CD1c-positive myeloid dendritic cell (primary cell): Measurements from ENCODE around the gene ARGLU1.
A peak's percentile ranks its signal among the peaks of the same experiment; 100 is the strongest.

Experiments used
- DNase-seq: peaks from one replicate; pipeline ENCODE4 v3.0.0-alpha.2; 2016; ENCODE audit errors: extremely low spot score

The ARGLU1 gene

DNA sequence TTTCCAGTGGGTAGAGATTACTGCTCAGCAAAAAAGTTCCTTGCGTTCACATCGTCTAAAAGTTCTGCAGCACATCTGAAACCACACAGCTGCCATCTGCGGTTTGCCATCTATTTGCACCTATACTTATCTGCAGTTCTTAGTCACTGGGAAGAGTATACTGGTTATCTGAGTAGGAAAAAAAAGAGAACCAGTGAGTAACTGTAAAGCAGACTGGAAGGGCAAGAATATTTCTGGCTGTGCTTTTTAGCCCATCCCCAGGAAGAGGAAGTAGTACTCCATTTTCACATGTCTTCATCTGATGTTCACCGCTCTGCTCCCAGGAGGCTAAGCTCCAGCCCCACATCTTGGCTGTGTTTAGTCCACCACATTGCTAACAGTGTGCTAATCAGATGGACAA, 68.0 kb downstream of the ARGLU1 start:
- no peak for DNase-seq

GRCh38 chr13:106499113-106499512, 68.8 kb downstream of the ARGLU1 start:
- no peak for DNase-seq

DNA sequence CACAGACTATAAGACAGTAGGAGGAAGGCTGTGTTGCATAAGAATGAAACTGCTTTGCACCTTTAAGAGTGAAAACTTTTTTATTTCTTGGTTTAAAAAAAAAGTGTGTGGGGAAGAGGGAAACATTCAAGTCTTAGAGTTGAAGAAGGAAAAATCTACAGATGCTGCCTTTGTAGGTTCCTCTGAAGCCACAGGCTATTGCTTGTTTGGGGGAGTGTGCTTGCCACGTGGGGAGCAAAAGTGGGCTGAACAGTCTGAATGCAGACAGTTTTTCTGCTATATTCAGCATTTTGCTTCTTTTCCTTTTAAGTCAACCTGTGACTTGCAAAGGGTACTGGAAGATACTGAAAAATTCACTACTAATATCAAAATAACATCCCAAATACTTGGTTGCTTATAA, 69.4 kb downstream of the ARGLU1 start:
- DNase-seq = no peak

- no peak for DNase-seq
Observed at GRCh38 chr13:106498158-106498557, 69.8 kb downstream of the ARGLU1 start.

DNA sequence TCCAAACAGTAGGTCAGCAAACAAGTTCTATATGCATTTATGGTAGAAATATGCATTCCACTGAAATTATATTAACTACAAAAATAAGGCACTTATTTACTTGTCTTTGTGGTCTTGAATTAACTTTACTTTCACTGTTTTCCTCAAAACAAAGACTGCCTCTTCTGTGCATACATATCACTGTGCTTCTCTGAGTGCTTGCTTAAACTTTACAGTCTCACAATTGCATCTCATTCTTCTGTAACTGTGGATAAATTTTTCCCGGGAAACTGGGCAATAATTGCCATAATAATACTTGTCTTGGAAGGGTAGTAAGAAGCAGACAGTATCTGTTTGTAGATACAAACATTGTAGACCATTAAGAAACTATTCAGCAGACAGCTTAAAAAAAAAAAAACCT, 70.9 kb downstream of the ARGLU1 start:
- no peak for DNase-seq

DNA sequence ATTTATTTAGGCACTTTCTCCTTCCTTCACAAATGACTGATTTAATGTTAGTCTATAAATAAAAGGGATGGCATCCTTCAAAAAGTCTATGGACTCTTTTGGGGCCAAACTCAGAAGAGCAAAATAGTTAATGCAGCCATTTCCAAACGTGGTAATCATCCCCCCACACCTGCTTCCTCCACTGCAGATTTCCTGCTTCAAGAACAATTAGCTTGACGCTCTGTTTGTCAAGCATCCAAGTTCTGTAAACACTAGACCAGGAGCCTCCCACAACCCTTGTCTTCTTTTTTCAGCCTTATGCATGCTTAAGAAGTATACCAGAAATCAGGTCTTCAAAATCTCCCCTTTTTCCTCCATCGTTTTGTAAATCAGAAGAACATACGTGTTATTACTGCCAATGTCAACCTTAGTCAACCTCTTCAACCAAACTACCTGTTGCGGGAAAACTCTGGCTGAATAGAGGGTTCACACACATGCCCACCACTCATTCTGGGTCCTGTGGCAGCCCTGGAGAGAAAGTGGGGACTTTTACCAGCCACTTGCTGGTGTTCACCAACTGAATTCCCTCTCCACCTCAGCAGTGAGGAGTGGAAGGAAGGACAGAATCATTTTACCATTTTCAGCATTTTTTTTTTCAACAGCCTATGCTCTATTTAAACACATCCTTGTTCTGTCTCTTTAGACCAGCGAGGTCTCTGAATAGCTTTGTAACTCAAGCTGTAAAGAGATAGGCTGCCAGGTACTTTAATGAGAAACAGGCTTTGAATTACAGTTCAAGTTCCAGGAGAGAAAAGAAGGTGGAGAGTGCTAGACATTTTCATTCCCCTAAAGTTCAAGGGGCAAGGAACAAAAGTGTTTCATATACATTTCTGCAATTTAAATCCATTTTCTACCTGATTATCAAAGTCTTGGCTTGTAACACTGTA, 71.6 kb downstream of the ARGLU1 start:
- no peak for DNase-seq

GRCh38 chr13:106494936-106495335, 73.0 kb downstream of the ARGLU1 start:
- DNase-seq = no peak

- DNase-seq = no peak
Observed at GRCh38 chr13:106494506-106494905, 73.4 kb downstream of the ARGLU1 start.

DNA sequence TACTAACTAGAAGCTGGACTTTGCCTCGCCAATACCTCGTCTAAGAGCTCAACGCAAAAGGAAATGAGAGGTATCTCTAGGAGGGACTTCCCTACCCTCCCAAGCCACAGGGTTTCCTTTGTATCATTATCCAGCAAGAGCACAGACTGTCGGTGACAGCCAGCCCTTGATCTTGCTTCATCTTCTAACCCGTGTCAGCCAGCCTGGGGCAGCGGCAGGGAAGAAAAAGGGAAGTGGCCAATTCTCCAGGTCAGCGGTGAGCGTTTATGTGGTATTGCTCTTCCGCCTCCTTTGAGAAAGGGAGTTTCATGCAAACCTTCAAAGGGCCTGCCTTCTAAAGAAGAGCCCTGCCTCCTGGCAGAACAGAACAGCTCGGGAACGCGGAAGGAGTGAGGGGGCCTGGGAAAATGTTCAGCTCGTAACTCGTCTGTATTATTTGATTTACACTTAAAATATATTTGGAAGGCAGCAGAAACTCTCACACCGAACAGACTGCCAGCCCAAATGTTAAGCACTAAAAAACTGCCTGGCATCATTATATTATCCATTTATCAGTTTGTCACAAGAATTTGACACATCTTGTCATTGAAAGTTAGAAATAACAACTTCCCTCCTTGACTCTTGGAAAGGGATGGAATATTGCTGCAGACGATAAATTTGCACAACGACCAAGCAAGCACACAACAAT, 74.3 kb downstream of the ARGLU1 start:
- peak; percentile 61 for DNase-seq

DNA sequence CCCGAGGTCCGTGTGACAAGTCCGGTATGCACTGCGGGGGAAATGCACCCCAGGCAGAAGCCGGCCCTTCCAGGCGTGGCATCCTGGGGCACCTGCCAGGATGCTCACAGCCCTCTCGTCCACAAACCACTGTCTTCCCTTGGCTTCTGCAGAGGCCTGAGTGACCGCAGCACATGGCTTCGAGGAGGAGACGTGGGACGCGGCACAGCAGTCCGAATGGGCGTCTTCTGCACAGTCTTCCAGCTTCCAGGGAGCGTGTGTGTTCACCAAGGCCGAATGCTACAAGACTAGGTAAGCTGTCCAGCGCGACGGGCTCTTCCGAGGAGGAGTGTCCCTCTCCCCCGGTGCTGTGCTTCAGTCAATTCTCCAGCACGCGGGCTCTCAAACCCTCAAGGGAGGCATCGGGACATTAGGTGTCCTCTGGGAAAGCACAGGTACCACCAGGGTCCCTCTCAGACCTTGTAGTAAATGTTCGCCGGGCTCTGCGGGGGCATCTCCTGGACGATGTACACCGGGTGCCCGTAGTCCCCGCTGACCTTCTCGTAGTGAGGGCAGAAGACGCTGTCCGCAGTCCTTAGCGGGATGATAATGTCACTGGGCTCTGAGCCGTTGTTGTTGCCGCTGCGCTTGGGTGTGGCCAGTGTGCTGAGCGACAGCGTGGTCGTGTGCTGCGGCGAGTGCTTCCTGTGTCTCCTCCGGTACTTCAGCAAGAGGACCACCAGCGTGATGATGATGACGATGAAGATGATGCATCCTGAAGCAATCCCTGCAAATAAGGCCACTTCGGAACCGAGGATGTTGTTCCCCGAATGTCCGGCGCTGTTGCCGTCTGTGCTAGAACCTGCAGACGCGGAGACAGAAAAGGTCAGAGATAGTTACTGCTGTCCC, 75.1 kb downstream of the ARGLU1 start:
- no peak for DNase-seq

DNA sequence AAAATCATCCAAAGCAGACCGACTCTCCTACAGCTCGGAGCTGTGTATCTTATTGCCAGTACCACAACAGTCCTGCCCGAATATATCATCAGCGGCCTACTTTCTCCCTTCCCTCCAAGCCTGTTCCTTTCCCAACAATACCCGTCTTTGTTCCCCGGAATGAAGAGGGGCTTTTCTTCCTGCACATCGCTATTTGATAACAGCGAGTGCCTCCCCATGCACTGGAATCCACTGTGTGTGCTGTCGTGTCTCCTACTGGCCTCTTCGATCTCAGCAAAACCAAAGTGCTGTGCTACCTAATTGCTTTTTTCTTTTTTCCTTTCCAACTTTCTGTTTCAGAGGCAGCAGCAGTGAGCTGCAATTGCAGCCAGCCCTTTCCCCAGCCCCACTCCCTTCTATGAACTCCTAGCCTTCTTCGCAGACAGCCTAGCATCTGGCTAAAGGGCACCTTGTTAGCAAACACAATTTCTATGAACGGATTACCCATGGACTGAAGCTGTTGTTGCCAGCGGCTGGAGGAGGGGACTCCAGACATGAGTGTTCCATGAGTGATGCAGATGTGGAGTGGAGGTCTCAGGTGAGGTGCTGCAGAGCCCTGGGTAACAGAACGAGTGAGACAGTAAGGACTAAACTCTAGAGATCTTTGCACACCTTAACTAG, 75.9 kb downstream of the ARGLU1 start:
- no peak for DNase-seq
